HUES48 (cell line): Measurements from ENCODE around the gene QPCT.
A peak's percentile ranks its signal among the peaks of the same experiment; 100 is the strongest.

Experiments
- H3K27ac ChIP-seq: one replicate; pipeline ENCODE4 v1.7.0; 2013; ENCODE audit warnings: low read depth, low read length, inconsistent platforms
- H3K27me3 ChIP-seq: 2 replicates; pipeline ENCODE4 v1.6.1; 2013; ENCODE audit warnings: mild to moderate bottlenecking, low read length; ENCODE audit not compliant: control insufficient read depth, insufficient read depth
- H3K36me3 ChIP-seq: 2 replicates; pipeline ENCODE4 v1.6.1; 2013; ENCODE audit warnings: low read length; ENCODE audit not compliant: control insufficient read depth, insufficient read depth
- H3K4me1 ChIP-seq: 2 replicates; pipeline ENCODE4 v1.6.1; 2013; ENCODE audit warnings: mild to moderate bottlenecking, low read length; ENCODE audit not compliant: control insufficient read depth, insufficient read depth
- H3K4me3 ChIP-seq: 2 replicates; pipeline ENCODE4 v1.5.1; 2013; ENCODE audit warnings: mild to moderate bottlenecking, low read depth, low read length
- H3K9ac ChIP-seq: 2 replicates; pipeline ENCODE4 v1.6.1; 2013; ENCODE audit warnings: mild to moderate bottlenecking, low read depth, low read length, moderate library complexity
- H3K9me3 ChIP-seq: 2 replicates; pipeline ENCODE4 v1.6.1; 2013; ENCODE audit warnings: low read length; ENCODE audit not compliant: control insufficient read depth, insufficient read depth

Gene QPCT

DNA sequence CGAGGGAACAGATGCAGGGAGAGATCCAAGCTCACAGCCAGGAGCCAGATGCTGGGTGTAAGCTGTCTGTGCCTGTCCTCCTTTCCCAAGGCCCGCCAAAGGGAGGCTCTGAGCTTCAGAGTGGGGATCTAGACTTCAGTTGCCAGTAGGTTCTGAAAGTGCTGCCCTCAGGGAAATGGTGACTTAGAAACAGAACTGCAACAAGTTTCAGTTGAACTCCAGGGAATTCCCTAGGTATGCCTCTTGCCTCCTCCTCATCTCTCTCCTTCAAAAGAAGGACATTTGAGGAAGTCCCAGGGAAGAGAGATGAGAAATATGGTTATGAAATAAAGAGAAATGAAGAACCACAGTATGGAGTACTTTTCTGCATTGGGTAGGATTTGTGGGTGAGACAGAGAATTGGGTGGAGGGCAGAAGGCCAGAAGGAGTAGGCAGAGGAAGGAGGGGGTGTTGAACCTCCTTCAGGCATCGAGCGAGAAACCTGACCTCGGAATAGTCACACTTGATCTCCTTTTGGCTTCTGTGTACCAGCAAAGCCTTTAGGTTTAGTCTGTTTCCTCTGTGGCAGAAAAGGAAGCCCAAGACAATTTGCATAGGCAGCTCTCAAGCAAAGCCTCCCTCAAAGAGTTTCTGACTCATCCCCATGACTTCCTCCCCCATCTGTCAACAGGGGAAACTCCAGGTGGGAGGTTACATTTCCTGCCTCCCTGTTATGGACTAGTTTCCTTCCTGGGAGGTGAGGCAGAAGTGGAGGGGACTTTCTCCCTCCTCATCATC, 45.7 kb downstream of the QPCT start:
- Histone ChIP-seq H3K4me3 (no peak overlapping the region), H3K9ac (no peak overlapping the region), H3K4me1 (peaks cover 12% of the 10 kb centered on the region; the same call in 1 of the 2 replicates), H3K36me3 (no peaks in the 10 kb centered on the region), H3K9me3 (no peaks in the 10 kb centered on the region), H3K27me3 (no peaks in the 10 kb centered on the region), H3K27ac (peak overlapping the region; percentile 91)

GRCh38 chr2:37390777-37391176, 46.3 kb downstream of the QPCT start:
- H3K36me3 ChIP-seq: no peaks in the 10 kb centered on the region
- H3K27ac ChIP-seq: peak overlapping the region; percentile 91
- H3K9ac ChIP-seq: no peak overlapping the region
- H3K4me1 ChIP-seq: peaks cover 12% of the 10 kb centered on the region; the same call in 1 of the 2 replicates
- no peaks in the 10 kb centered on the region for H3K9me3 ChIP-seq
- no peaks in the 10 kb centered on the region for H3K27me3 ChIP-seq
- no peak overlapping the region for H3K4me3 ChIP-seq

DNA sequence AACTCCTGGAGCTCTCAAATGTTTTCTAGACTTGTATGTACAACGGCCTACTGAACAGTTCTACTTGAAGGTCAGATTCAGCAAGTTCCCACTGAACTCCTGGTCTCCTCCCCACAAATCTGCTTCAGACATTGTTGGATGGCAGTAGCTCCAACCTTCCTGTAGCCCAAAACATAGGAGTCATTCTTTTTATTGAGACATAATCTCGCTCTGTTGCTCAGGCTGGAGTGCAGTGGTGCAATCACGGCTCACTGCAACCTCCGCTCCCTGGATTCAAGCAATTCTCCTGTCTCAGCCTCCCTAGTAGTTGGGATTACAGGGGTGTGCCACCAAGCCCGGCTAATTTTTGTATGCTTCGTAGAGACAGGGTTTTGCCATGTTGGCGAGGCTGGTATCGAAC, 47.3 kb downstream of the QPCT start:
- H3K36me3 ChIP-seq: no peaks in the 10 kb centered on the region
- no peaks in the 10 kb centered on the region for H3K27me3 ChIP-seq
- peaks cover 19% of the 10 kb centered on the region; the same call in 1 of the 2 replicates for H3K4me1 ChIP-seq
- no peaks in the 10 kb centered on the region for H3K9me3 ChIP-seq
- no peak overlapping the region for H3K27ac ChIP-seq
- no peak overlapping the region for H3K9ac ChIP-seq
- H3K4me3 ChIP-seq: no peak overlapping the region

- H3K36me3 ChIP-seq: no peaks in the 10 kb centered on the region
- H3K27me3 ChIP-seq: no peaks in the 10 kb centered on the region
- no peak overlapping the region for H3K27ac ChIP-seq
- no peak overlapping the region for H3K9ac ChIP-seq
- no peaks in the 10 kb centered on the region for H3K9me3 ChIP-seq
- no peak overlapping the region for H3K4me3 ChIP-seq
- H3K4me1 ChIP-seq: peaks cover 22% of the 10 kb centered on the region; the same call in 1 of the 2 replicates
These were observed 48.0 kb downstream of the QPCT start for GRCh38 chr2:37392428-37392827.

DNA sequence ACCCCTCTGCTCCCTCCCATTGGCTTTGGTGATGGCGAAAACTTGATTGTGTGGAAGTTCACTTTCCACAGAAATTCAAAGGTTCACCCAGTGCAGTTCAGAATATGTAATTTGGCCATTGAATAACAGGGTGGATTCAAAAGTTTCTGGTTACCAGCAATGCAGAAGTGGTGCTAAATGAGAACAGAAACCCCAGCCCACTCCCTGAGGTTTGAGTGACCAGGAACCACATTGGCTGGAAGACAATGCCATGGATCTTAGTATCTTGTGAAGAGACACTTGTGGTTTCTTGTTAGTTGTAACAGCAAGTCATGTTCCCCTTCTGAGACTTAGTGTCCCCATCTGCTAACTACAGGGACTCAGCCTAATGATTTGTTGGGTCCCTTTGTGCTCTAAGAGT, 49.8 kb downstream of the QPCT start:
- Histone ChIP-seq H3K27me3 (no peaks in the 10 kb centered on the region), H3K27ac (no peak overlapping the region), H3K4me3 (no peak overlapping the region), H3K9ac (no peak overlapping the region), H3K9me3 (no peaks in the 10 kb centered on the region), H3K36me3 (no peaks in the 10 kb centered on the region), H3K4me1 (peaks cover 22% of the 10 kb centered on the region; the same call in 1 of the 2 replicates)

DNA sequence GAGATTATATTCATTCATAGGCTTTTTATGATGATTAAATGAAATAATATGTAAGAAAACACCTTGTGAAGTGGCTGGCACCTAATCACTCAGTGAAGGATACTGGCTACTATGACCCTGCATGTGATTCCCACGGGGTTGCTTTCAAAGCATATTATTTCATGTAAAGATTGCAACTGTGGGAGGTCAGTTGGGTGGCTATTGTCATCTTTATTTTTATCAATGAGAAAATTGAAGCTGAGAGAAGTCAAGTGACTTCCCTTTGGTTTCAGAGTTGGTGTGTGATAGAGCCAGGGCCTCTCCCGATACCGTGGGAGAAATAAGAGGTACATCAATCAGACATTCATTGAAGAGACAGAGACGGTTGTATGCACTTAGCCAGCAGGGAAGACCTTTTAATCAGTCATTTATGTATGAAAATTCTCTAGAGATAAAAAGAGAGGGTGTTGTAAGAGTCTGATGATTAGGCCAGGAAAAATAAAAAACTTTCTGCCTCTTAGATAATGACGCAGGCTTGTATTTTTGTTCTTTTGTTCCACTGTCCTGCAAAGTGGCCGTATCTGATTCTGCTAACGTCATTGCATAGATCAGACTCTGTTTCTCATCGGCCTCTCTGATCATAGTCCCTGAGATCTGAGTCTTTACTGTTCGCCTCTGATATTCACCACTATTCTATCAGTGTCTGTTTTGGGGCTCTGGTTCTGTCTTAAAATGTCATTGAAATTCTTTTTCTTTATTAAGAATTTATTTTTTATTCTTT, 50.5 kb downstream of the QPCT start:
- Histone ChIP-seq H3K36me3 (no peaks in the 10 kb centered on the region), H3K27ac (no peak overlapping the region), H3K9me3 (no peaks in the 10 kb centered on the region), H3K4me3 (no peak overlapping the region), H3K4me1 (peaks cover 19% of the 10 kb centered on the region; the same call in 1 of the 2 replicates), H3K9ac (no peak overlapping the region), H3K27me3 (no peaks in the 10 kb centered on the region)

- Histone ChIP-seq H3K27ac (no peak overlapping the region), H3K9ac (no peak overlapping the region), H3K36me3 (no peaks in the 10 kb centered on the region), H3K9me3 (no peaks in the 10 kb centered on the region), H3K27me3 (no peaks in the 10 kb centered on the region), H3K4me1 (peaks cover 10% of the 10 kb centered on the region; the same call in 1 of the 2 replicates), H3K4me3 (no peak overlapping the region)
These were observed 52.6 kb downstream of the QPCT start for GRCh38 chr2:37396890-37397565.

GRCh38 chr2:37398990-37399389, 54.6 kb downstream of the QPCT start:
- Histone ChIP-seq H3K9me3 (no peaks in the 10 kb centered on the region), H3K4me1 (peaks cover 10% of the 10 kb centered on the region; the same call in 1 of the 2 replicates), H3K36me3 (no peaks in the 10 kb centered on the region), H3K27ac (no peak overlapping the region), H3K4me3 (no peak overlapping the region), H3K27me3 (no peaks in the 10 kb centered on the region), H3K9ac (no peak overlapping the region)

DNA sequence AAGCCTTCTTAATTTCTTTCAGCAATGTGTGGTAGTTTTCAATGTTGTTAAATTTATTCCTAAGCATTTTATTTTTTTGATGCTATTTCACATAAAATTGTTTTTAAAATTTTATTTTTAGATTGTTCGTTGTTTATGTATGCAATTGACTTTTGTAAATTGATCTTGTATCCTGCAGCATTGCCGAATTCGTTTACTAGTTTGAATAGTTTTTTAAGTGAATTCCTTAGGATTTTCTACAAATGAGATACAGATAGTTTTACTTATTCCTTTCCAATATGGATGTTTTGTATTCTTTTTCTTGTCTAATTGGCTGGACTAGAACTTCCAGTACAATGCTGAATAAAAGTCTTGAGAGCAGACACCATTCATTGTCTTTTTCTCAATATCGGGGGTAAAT, 55.6 kb downstream of the QPCT start:
- no peak overlapping the region for H3K27ac ChIP-seq
- no peak overlapping the region for H3K4me3 ChIP-seq
- H3K27me3 ChIP-seq: no peaks in the 10 kb centered on the region
- H3K9me3 ChIP-seq: no peaks in the 10 kb centered on the region
- H3K4me1 ChIP-seq: peaks cover 10% of the 10 kb centered on the region; the same call in 1 of the 2 replicates
- H3K36me3 ChIP-seq: no peaks in the 10 kb centered on the region
- no peak overlapping the region for H3K9ac ChIP-seq

DNA sequence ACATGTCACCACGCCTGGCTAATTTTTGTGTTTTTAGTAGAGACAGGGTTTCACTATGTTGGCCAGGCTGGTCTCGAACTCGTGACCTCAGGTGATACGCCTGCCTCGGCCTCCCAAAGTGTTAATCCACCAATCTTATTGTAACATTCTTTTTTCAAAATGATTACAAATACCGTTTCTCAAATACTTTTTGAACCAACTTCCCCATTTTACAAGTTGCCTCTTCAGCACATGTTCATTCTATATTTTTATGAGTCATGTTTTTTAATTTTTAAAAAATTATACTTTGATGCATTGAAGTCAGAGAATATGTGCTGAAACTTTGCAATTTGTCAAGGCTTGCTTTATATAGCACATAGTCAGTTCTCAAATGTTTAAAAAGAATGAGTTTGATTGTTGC, 58.2 kb downstream of the QPCT start:
- no peak overlapping the region for H3K4me3 ChIP-seq
- no peaks in the 10 kb centered on the region for H3K27me3 ChIP-seq
- no peaks in the 10 kb centered on the region for H3K9me3 ChIP-seq
- H3K4me1 ChIP-seq: no peaks in the 10 kb centered on the region
- H3K36me3 ChIP-seq: no peaks in the 10 kb centered on the region
- H3K9ac ChIP-seq: no peak overlapping the region
- H3K27ac ChIP-seq: no peak overlapping the region

DNA sequence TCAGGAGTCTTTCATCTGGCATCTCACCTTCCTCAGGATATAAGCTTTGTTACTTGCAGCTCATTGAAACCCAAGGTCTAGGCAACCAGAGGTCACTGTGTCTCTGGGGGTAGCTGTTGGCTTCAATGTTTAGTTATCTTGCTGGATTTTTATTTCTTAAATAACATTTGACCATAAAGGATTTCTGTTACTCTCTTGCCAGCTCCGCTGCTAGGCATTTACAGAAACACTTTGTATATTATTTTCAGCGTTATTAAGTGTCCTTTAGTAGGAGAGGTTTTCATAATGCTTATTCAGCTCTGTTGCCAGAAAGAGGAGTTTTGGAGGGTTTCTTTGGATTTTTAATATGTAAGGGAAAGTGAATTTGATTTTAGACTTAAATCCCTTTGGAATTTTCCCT, 61.4 kb downstream of the QPCT start:
- no peak overlapping the region for H3K4me3 ChIP-seq
- no peaks in the 10 kb centered on the region for H3K4me1 ChIP-seq
- no peaks in the 10 kb centered on the region for H3K27me3 ChIP-seq
- H3K36me3 ChIP-seq: no peaks in the 10 kb centered on the region
- no peaks in the 10 kb centered on the region for H3K9me3 ChIP-seq
- no peak overlapping the region for H3K9ac ChIP-seq
- no peak overlapping the region for H3K27ac ChIP-seq
